K562 (cell line): ENCODE results near the gene ZNF429. TPM values are rescaled to one million over a fixed set of nuclear protein-coding genes. Genes with fewer than 3 reads are reported as not detected.

Source experiments
- AFF4 ChIP-seq: sonication (generic); formaldehyde crosslinking; IDR thresholded peaks from 2 replicates; pipeline ENCODE4 v1.8.0; 2023; ENCODE audit warnings: mild to moderate bottlenecking, missing genetic modification reagents
- BCOR ChIP-seq: fragments of 450-650 bp; IDR thresholded peaks from 2 replicates; pipeline ENCODE4 v1.6.1; 2016
- BRF1 ChIP-seq: IDR thresholded peaks from 3 replicates; pipeline ENCODE4 v1.6.1; 2011; ENCODE audit warnings: borderline replicate concordance, mild to moderate bottlenecking; ENCODE audit not compliant: insufficient read length; ENCODE audit errors: extremely low read depth
- FIP1L1 ChIP-seq: fragments of 200-400 bp; formaldehyde crosslinking; IDR thresholded peaks from 2 replicates; pipeline ENCODE4 v1.6.1; 2018; ENCODE audit warnings: mild to moderate bottlenecking, low read depth, low read length; ENCODE audit not compliant: poor library complexity, severe bottlenecking
- HDAC3 ChIP-seq: fragments of 450-650 bp; IDR thresholded peaks from 2 replicates; pipeline ENCODE4 v1.6.1; 2018; ENCODE audit warnings: borderline replicate concordance, mild to moderate bottlenecking, moderate library complexity; ENCODE audit not compliant: partially characterized antibody
- KDM5B ChIP-seq: fragments of 200-600 bp; sonication (generic); IDR thresholded peaks from 2 replicates; pipeline ENCODE4 v1.6.1; 2012; ENCODE audit warnings: low read depth, mild to moderate bottlenecking, moderate library complexity, low read length, control low read depth, inconsistent platforms; ENCODE audit not compliant: insufficient replicate concordance
- OTX1 ChIP-seq: fragments of 450-650 bp; formaldehyde crosslinking; IDR thresholded peaks from 2 replicates; pipeline ENCODE4 v1.4.0; 2022; ENCODE audit warnings: mild to moderate bottlenecking
- PATZ1 ChIP-seq: fragments of 250-450 bp; sonication (Bioruptor Pico); IDR thresholded peaks from 2 replicates; pipeline ENCODE4 v1.5.0; 2020; ENCODE audit warnings: mild to moderate bottlenecking, borderline replicate concordance
- PTTG1 ChIP-seq: fragments of 450-650 bp; IDR thresholded peaks from 2 replicates; pipeline ENCODE4 v1.6.1; 2016; ENCODE audit warnings: low read depth, mild to moderate bottlenecking, missing genetic modification characterization, missing compliant biosample characterization
- RAD21 ChIP-seq, 2 experiments: fragments of 250-450 bp in 1 of 2; fragments of 450-650 bp in 1 of 2; sonication (Bioruptor Pico) in 1 of 2; formaldehyde crosslinking in 1 of 2; IDR thresholded peaks in 1 of 2; conservative IDR thresholded peaks in 1 of 2; 2 replicates each; pipeline versions ENCODE4 v1.4.0 to v1.8.0; 2020 to 2022; ENCODE audit warnings: mild to moderate bottlenecking in 2 of 2, moderate library complexity in 1 of 2
- RBM25 ChIP-seq: fragments of 200-400 bp; formaldehyde crosslinking; IDR thresholded peaks from 2 replicates; pipeline ENCODE4 v1.6.1; 2018; ENCODE audit warnings: low read length, low read depth, moderate library complexity; ENCODE audit not compliant: severe bottlenecking
- TARDBP ChIP-seq: fragments of 450-650 bp; IDR thresholded peaks from 2 replicates; pipeline ENCODE4 v1.6.1; 2016
- TEAD2 ChIP-seq: fragments of 450-650 bp; IDR thresholded peaks from 2 replicates; pipeline ENCODE4 v1.6.1; 2016; ENCODE audit warnings: missing genetic modification characterization, control low read depth, missing compliant biosample characterization
- UBTF ChIP-seq, 2 experiments: IDR thresholded peaks; 2 replicates each; pipeline ENCODE4 v1.6.1; 2012; ENCODE audit warnings: improper control_type of control experiment in 2 of 2, low read depth in 2 of 2, low read length in 2 of 2, borderline replicate concordance in 1 of 2
- WHSC1 ChIP-seq: IDR thresholded peaks from one replicate; pipeline ENCODE4 v1.6.1; 2012; ENCODE audit warnings: low read length, control low read depth, inconsistent platforms
- ZNF212 ChIP-seq: fragments of 450-650 bp; formaldehyde crosslinking; IDR thresholded peaks from 2 replicates; pipeline ENCODE4 v1.4.0; 2020; ENCODE audit warnings: mild to moderate bottlenecking
- ZNF324 ChIP-seq: fragments of 250-450 bp; sonication (Bioruptor Pico); IDR thresholded peaks from 2 replicates; pipeline ENCODE4 v1.4.0; 2020; ENCODE audit warnings: mild to moderate bottlenecking
- ZNF507 ChIP-seq: conservative IDR thresholded peaks from 2 replicates; pipeline ENCODE4 v1.6.1; 2017; ENCODE audit warnings: missing genetic modification characterization, missing compliant biosample characterization
- polyA plus RNA-seq, 8 experiments: library from polyadenylated mRNA; depleted of rRNA in 4 of 8; stranded (reverse) in 5 of 8; unstranded in 3 of 8; fragments of >200 nt; fragmentation: Nextera tagmentation in 2 of 8; fragmentation: Illumina TruSeq in 1 of 8; extraction: Ambion mirVana in 2 of 8; extraction: Trizol in 1 of 8; gene quantifications; 2 replicates each; pipeline versions ENCODE4 v1.2.1 to v1.2.3, GENCODE V29; 2011 to 2014; ENCODE audit warnings: inconsistent platforms in 1 of 8, missing spikeins in 1 of 8
- total RNA-seq, 7 experiments: library from RNA; depleted of rRNA in 6 of 7; stranded (reverse); fragments of >200 nt in 6 of 7; fragmentation: Illumina TruSeq in 2 of 7; extraction: Trizol in 2 of 7; gene quantifications; 2 replicates each; pipeline versions ENCODE4 v1.2.1 to v1.2.3, GENCODE V29; 2011 to 2021; ENCODE audit warnings: low replicate concordance in 1 of 7

The ZNF429 gene
- total and polyA plus RNA-seq, 9 of the 15 experiments (the other 6 are each of a cell fraction or from before 2014, with no cell fraction given), result 11.4 to 24.5 (median 16.3) TPM

- no peak for TF ChIP-seq UBTF (IDR thresholded peaks at IDR 0.05; ENCODE audit: borderline replicate concordance in 1 of 2, low read depth in 2 of 2, low read length in 2 of 2)
- no peak for TF ChIP-seq BRF1
- no peak for TF ChIP-seq BCOR
- TF ChIP-seq TARDBP, result no peak
- no peak for TF ChIP-seq AFF4
- no peak for TF ChIP-seq RBM25
- no peak for TF ChIP-seq RAD21 (CRISPR knock-in tag; conservative IDR thresholded peaks at IDR 0.05 in 1 of 2, IDR thresholded peaks at IDR 0.05 in 1 of 2)
- peak; percentile 81; the same call in 1 of the 2 replicates for TF ChIP-seq PATZ1
- no peak for TF ChIP-seq HDAC3
- TF ChIP-seq ZNF507, result no peak; the same call in 1 of the 2 replicates
- TF ChIP-seq ZNF212 (CRISPR knock-in tag), result no peak
- TF ChIP-seq ZNF324 (CRISPR knock-in tag), result peak; percentile 35; the same call in 1 of the 2 replicates
- TF ChIP-seq WHSC1, result no peak
- no peak for TF ChIP-seq KDM5B
- TF ChIP-seq FIP1L1, result no peak
- TF ChIP-seq PTTG1, result peak; percentile 45; the same call in 1 of the 2 replicates
- peak; percentile 70 for TF ChIP-seq TEAD2
- 0 out of 2 replicates have a peak, but pooled peaks have one; percentile 67 for TF ChIP-seq OTX1
These were observed 98.2 kb downstream of the ZNF429 start (continued) for GRCh38 chr19:21603431-21604231.
